H1 (cell line): ENCODE measurements around the gene TMEM174. TPM values are rescaled to one million over a fixed set of nuclear protein-coding genes. Genes with fewer than 3 reads are reported as not detected.

Experiments used
- CTCF ChIA-PET: fragments of 300-600 bp; sonication (Branson Sonifier 250); formaldehyde crosslinking; loops from one replicate; lab custom pipeline; 2021; ENCODE audit not compliant: partially characterized antibody; lab: Charles Lee
- POLR2A ChIA-PET: fragments of 300-600 bp; sonication (Branson Sonifier 250); formaldehyde crosslinking; loops from one replicate; lab custom pipeline; 2021; ENCODE audit warnings: inconsistent platforms; ENCODE audit not compliant: partially characterized antibody; lab: Charles Lee
- DNase-seq, 2 experiments: peaks; one replicate each; pipeline versions ENCODE4 v3.0.0 to v3.0.0-alpha.2; 2010 to 2022; ENCODE audit warnings: low spot score in 2 of 2, low read depth in 1 of 2, mixed read lengths in 1 of 2
- FAIRE-seq: peaks from 2 replicates; lab custom pipeline; 2011; peaks lifted over from hg19 to GRCh38; lab: Jason Lieb, UNC
- H2AFZ ChIP-seq: 2 replicates; pipeline ENCODE4 v1.8.1; 2012; ENCODE audit warnings: low read length, inconsistent platforms
- H2AK5ac ChIP-seq: 2 replicates; pipeline ENCODE4 v1.6.1; 2013; ENCODE audit warnings: low read depth, low read length
- H2BK120ac ChIP-seq: replicated peaks from 2 replicates; pipeline ENCODE3; 2013; ENCODE audit warnings: low read depth, low read length, inconsistent platforms
- H2BK12ac ChIP-seq: 2 replicates; pipeline ENCODE4 v1.6.1; 2013; ENCODE audit warnings: low read depth, low read length
- H2BK15ac ChIP-seq: 2 replicates; pipeline ENCODE4 v1.6.1; 2013; ENCODE audit warnings: low read length
- H2BK20ac ChIP-seq: 2 replicates; pipeline ENCODE4 v1.6.1; 2013; ENCODE audit warnings: low read length
- H2BK5ac ChIP-seq: 2 replicates; pipeline ENCODE4 v1.6.1; 2013; ENCODE audit warnings: low read depth, low read length
- H3K14ac ChIP-seq: 2 replicates; pipeline ENCODE4 v1.6.1; 2013; ENCODE audit warnings: inconsistent platforms; ENCODE audit not compliant: insufficient read length
- H3K18ac ChIP-seq: 2 replicates; pipeline ENCODE4 v1.6.1; 2013; ENCODE audit warnings: low read length; ENCODE audit errors: extremely low read depth
- H3K23ac ChIP-seq: 2 replicates; pipeline ENCODE4 v1.6.1; 2013; ENCODE audit warnings: inconsistent platforms; ENCODE audit not compliant: insufficient read length
- H3K23me2 ChIP-seq: 2 replicates; pipeline ENCODE4 v1.6.1; 2013; ENCODE audit warnings: low read depth, low read length
- H3K27ac ChIP-seq: 2 replicates; pipeline ENCODE4 v1.6.1; 2011; ENCODE audit warnings: low read depth, low read length, inconsistent platforms
- H3K27me3 ChIP-seq, 4 experiments: replicated peaks in 1 of 4; 1 replicate in 1 of 4; 2 replicates in 3 of 4; pipeline versions ENCODE4 v1.6.1 to v1.8.1; 2011 to 2013; ENCODE audit warnings: low read length in 3 of 4, mild to moderate bottlenecking in 3 of 4, inconsistent platforms in 2 of 4, mixed read lengths in 2 of 4, moderate library complexity in 1 of 4; ENCODE audit not compliant: control insufficient read depth in 3 of 4, insufficient read depth in 3 of 4; ENCODE audit errors: extremely low read depth in 1 of 4
- H3K36me3 ChIP-seq, 4 experiments: 2 replicates each; pipeline versions ENCODE4 v1.6.1 to v1.8.1; 2011 to 2013; ENCODE audit warnings: mild to moderate bottlenecking in 4 of 4, low read length in 3 of 4, moderate library complexity in 2 of 4, control low read depth in 1 of 4, inconsistent platforms in 1 of 4; ENCODE audit not compliant: insufficient read depth in 4 of 4, control insufficient read depth in 2 of 4
- H3K4ac ChIP-seq: replicated peaks from 2 replicates; pipeline ENCODE3; 2013; ENCODE audit warnings: low read length, low read depth, mixed read lengths, inconsistent platforms; ENCODE audit not compliant: insufficient read length
- H3K4me1 ChIP-seq, 4 experiments: replicated peaks in 1 of 4; 1 replicate in 1 of 4; 2 replicates in 3 of 4; pipeline versions ENCODE4 v1.6.1 to v1.8.1; 2011 to 2013; ENCODE audit warnings: low read length in 3 of 4, inconsistent platforms in 2 of 4, mixed read lengths in 1 of 4; ENCODE audit not compliant: insufficient read depth in 4 of 4, control insufficient read depth in 3 of 4
- H3K4me2 ChIP-seq, 2 experiments: 2 replicates each; pipeline versions ENCODE4 v1.6.1 to v1.8.1; 2011 to 2013; ENCODE audit warnings: low read depth in 2 of 2, low read length in 2 of 2, control low read depth in 1 of 2, inconsistent platforms in 1 of 2, mild to moderate bottlenecking in 1 of 2; ENCODE audit not compliant: insufficient read depth in 1 of 2
- H3K4me3 ChIP-seq, 4 experiments: fragments of 200-600, 300-600 bp in 1 of 4; sonication (generic), shearing (Covaris generic), sonication (Bioruptor Twin) in 1 of 4; 2 replicates each; pipeline versions ENCODE4 v1.5.1 to v1.8.1; 2011 to 2016; ENCODE audit warnings: low read length in 4 of 4, low read depth in 3 of 4, control low read depth in 2 of 4, inconsistent platforms in 2 of 4, mild to moderate bottlenecking in 2 of 4, mixed read lengths in 1 of 4, moderate library complexity in 1 of 4; ENCODE audit not compliant: insufficient read depth in 2 of 4; ENCODE audit errors: extremely low read depth in 1 of 4
- H3K56ac ChIP-seq: replicated peaks from 2 replicates; pipeline ENCODE3; 2013; ENCODE audit warnings: low read depth, mild to moderate bottlenecking, mixed read lengths, low read length, inconsistent platforms; ENCODE audit not compliant: insufficient read length
- H3K79me1 ChIP-seq: 2 replicates; pipeline ENCODE4 v1.6.1; 2013; ENCODE audit warnings: low read depth, low read length, control low read depth
- H3K79me2 ChIP-seq, 2 experiments: 2 replicates each; pipeline versions ENCODE4 v1.6.1 to v1.8.1; 2012 to 2013; ENCODE audit warnings: low read length in 2 of 2, mild to moderate bottlenecking in 2 of 2, inconsistent platforms in 1 of 2; ENCODE audit not compliant: insufficient read depth in 2 of 2, control insufficient read depth in 1 of 2
- H3K9ac ChIP-seq, 4 experiments: replicated peaks in 1 of 4; 1 replicate in 1 of 4; 2 replicates in 3 of 4; pipeline versions ENCODE4 v1.6.1 to v1.8.1; 2011 to 2013; ENCODE audit warnings: low read depth in 3 of 4, low read length in 3 of 4, control low read depth in 2 of 4, mild to moderate bottlenecking in 2 of 4, moderate library complexity in 2 of 4, inconsistent platforms in 1 of 4; ENCODE audit errors: extremely low read depth in 1 of 4
- H3K9me3 ChIP-seq, 2 experiments: 2 replicates each; pipeline versions ENCODE4 v1.6.1 to v1.8.1; 2012 to 2013; ENCODE audit warnings: mild to moderate bottlenecking in 2 of 2, moderate library complexity in 2 of 2, control low read depth in 1 of 2, inconsistent platforms in 1 of 2, low read depth in 1 of 2, low read length in 1 of 2, mixed read lengths in 1 of 2; ENCODE audit not compliant: insufficient read depth in 2 of 2
- H4K20me1 ChIP-seq, 2 experiments: replicated peaks in 1 of 2; 2 replicates each; pipeline versions ENCODE3 to v1.8.1; 2011 to 2013; ENCODE audit warnings: inconsistent platforms in 2 of 2, low read length in 2 of 2, mild to moderate bottlenecking in 1 of 2; ENCODE audit not compliant: insufficient read depth in 2 of 2, control insufficient read depth in 1 of 2
- H4K5ac ChIP-seq: 2 replicates; pipeline ENCODE4 v1.6.1; 2013; ENCODE audit warnings: low read length, low read depth, mixed read lengths, inconsistent platforms; ENCODE audit not compliant: insufficient read length
- H4K8ac ChIP-seq: 2 replicates; pipeline ENCODE4 v1.8.0; 2013; ENCODE audit warnings: mild to moderate bottlenecking, moderate library complexity, low read length, inconsistent platforms; ENCODE audit not compliant: insufficient read depth; ENCODE audit errors: extremely low read depth
- H4K91ac ChIP-seq: replicated peaks from 2 replicates; pipeline ENCODE3; 2013; ENCODE audit warnings: low read length, mixed read lengths, inconsistent platforms; ENCODE audit not compliant: insufficient read length
- BRCA1 ChIP-seq: IDR thresholded peaks from 2 replicates; pipeline ENCODE4 v1.6.1; 2012; ENCODE audit warnings: low read depth, low read length, improper control_type of control experiment
- KDM5A ChIP-seq: fragments of 200-600 bp; IDR thresholded peaks from 2 replicates; pipeline ENCODE4 v1.7.1; 2012; ENCODE audit warnings: mild to moderate bottlenecking, low read length, inconsistent platforms, mixed read lengths
- RAD21 ChIP-seq, 2 experiments: IDR thresholded peaks in 1 of 2; conservative IDR thresholded peaks in 1 of 2; 2 replicates each; pipeline ENCODE4 v1.6.1; 2011; ENCODE audit warnings: low read depth in 2 of 2, low read length in 2 of 2, improper control_type of control experiment in 1 of 2, inconsistent platforms in 1 of 2, mild to moderate bottlenecking in 1 of 2, moderate library complexity in 1 of 2
- SIRT6 ChIP-seq: IDR thresholded peaks from one replicate; pipeline ENCODE4 v1.7.1; 2012; ENCODE audit warnings: low read length, inconsistent platforms
- SP1 ChIP-seq: IDR thresholded peaks from 2 replicates; pipeline ENCODE4 v1.6.1; 2011; ENCODE audit warnings: low read depth, low read length
- SP4 ChIP-seq: IDR thresholded peaks from 2 replicates; pipeline ENCODE4 v1.6.1; 2012; ENCODE audit warnings: low read length, inconsistent platforms
- SRF ChIP-seq: IDR thresholded peaks from 2 replicates; pipeline ENCODE4 v1.6.1; 2011; ENCODE audit warnings: mild to moderate bottlenecking, low read depth, low read length, moderate library complexity
- SUZ12 ChIP-seq: fragments of 200-600 bp; sonication (generic); IDR thresholded peaks from 2 replicates; pipeline ENCODE4 v1.6.1; 2012; ENCODE audit warnings: mild to moderate bottlenecking, inconsistent platforms, low read length, moderate library complexity, mixed read lengths
- TAF1 ChIP-seq: IDR thresholded peaks from 2 replicates; pipeline ENCODE4 v1.6.1; 2011; ENCODE audit warnings: mild to moderate bottlenecking, low read depth, low read length
- TAF7 ChIP-seq: optimal IDR thresholded peaks from 2 replicates; pipeline ENCODE3; 2011; ENCODE audit warnings: low read depth, mild to moderate bottlenecking, inconsistent platforms, low read length, moderate library complexity, borderline replicate concordance
- TCF12 ChIP-seq: IDR thresholded peaks from 2 replicates; pipeline ENCODE4 v1.6.1; 2011; ENCODE audit warnings: low read depth, mild to moderate bottlenecking, low read length
- WGBS, 2 experiments: shearing (Covaris generic) in 1 of 2; methylation state at CpG; one replicate each; pipeline versions ENCODE4 v1.1.6 to v1.1.7; 2013 to 2015; ENCODE audit warnings: low lambda C conversion rate in 2 of 2, mixed read lengths in 2 of 2, inconsistent platforms in 1 of 2, low coverage in 1 of 2, missing lambda C conversion rate in 1 of 2; ENCODE audit not compliant: insufficient replicate concordance in 2 of 2, insufficient coverage in 1 of 2, insufficient read length in 1 of 2; ENCODE audit errors: extremely low coverage in 1 of 2, missing lambda C conversion rate in 1 of 2; 5-methylcytosine and 5-hydroxymethylcytosine counted together
- polyA plus RNA-seq, 7 experiments: library from polyadenylated mRNA; depleted of rRNA in 3 of 7; stranded (reverse) in 5 of 7; unstranded in 2 of 7; fragments of >200 nt in 5 of 7; fragments of 200-250 nt in 2 of 7; gene quantifications; 1 replicate in 5 of 7; 2 replicates in 1 of 7; 4 replicates in 1 of 7; pipeline versions ENCODE4 v1.2.1 to v1.2.3, GENCODE V29; 2011 to 2013; ENCODE audit warnings: missing spikeins in 2 of 7, mixed read lengths in 2 of 7
- total RNA-seq: library from RNA; stranded (reverse); fragmentation: NEBNext Ultra II Directional; extraction: Animal tissue kit (Norgen Biotek cat#: 25700); gene quantifications from 2 replicates; pipeline ENCODE4 v1.2.1, GENCODE V29; 2021
- TF ChIP-seq, protein P1 (sequence below): IDR thresholded peaks from 2 replicates; pipeline ENCODE4 v1.6.1; 2011; ENCODE audit warnings: low read depth, mild to moderate bottlenecking, low read length; ENCODE audit not compliant: insufficient read depth
- TF ChIP-seq, protein P2 (sequence below): IDR thresholded peaks from 2 replicates; pipeline ENCODE4 v1.6.1; 2012; ENCODE audit warnings: inconsistent platforms

TMEM174 gene
- total and polyA plus RNA-seq, 2 of the 8 experiments (the other 6 are each of a cell fraction or from before 2014, with no cell fraction given) = not detected

DNA sequence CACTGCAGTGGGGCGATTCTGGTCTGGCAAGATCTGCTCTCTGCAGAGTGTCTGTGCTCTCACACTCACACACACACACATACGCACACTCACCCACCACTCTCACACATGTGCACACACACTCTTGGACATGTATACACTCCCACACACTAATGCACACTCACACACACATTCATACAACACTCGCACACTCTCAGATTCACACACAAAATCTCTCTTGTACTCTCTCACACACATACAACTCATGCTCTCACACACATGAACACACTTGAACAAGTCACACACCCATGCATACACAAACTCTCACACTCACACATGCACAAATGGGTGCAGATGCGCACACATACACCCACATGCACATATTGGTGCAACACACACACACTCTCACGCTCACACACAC lies 31.7 kb downstream of the TMEM174 start:
- Histone ChIP-seq H4K5ac (no peak overlapping the region), H3K4me3 (no peak overlapping the region), H2BK15ac (peak overlapping the region; percentile 5; the same call in 1 of the 2 replicates), H3K9ac (no peak overlapping the region), H3K4me2 (no peak overlapping the region), H3K23me2 (peaks cover 4% of the 10 kb centered on the region; the same call in 1 of the 2 replicates), H3K23ac (no peak overlapping the region), H2BK20ac (peak overlapping the region; percentile 40; the same call in 1 of the 2 replicates), H4K91ac (no peak overlapping the region), H2BK5ac (0 out of 2 replicates have a peak overlapping the region, but pooled peaks have one; percentile 30), H3K79me1 (no peaks in the 10 kb centered on the region), H4K20me1 (peaks cover 0 to 3% of the 10 kb centered on the region in 2 experiments), H4K8ac (0 out of 2 replicates have a peak overlapping the region, but pooled peaks have one; percentile 5), H3K4ac (no peak overlapping the region), H2AK5ac (peak overlapping the region; percentile 53; the same call in 1 of the 2 replicates), H2BK120ac (no peak overlapping the region), H2AFZ (no peak overlapping the region), H3K27me3 (peaks cover 0 to 8% (median 5%) of the 10 kb centered on the region in 4 experiments; a peak in 3 of 7 replicates), H3K79me2 (no peaks in the 10 kb centered on the region), H3K14ac (no peak overlapping the region), H3K36me3 (no peaks in the 10 kb centered on the region), H3K56ac (no peak overlapping the region), H3K4me1 (peaks cover 0 to 4% (median 2%) of the 10 kb centered on the region in 4 experiments; a peak in 3 of 7 replicates), H3K27ac (no peak overlapping the region), H3K18ac (no peak overlapping the region), H2BK12ac (peak overlapping the region; percentile 68; the same call in 1 of the 2 replicates), H3K9me3 (no peaks in the 10 kb centered on the region)
- CTCF ChIA-PET = interaction anchor here (1.6 to 4.8 kb wide), 3 partner anchors 10 to 110 kb away, joined by 4 to 68 read pairs (median 9); no protein-coding TSS in a partner anchor
- FAIRE-seq (no peak), DNase-seq (peak in 1 of 2 experiments; percentile 32)
- WGBS, 2 experiments = 87 to 100% methylated on average over 1 to 5 of the region's 5 CpGs
- POLR2A ChIA-PET = interaction anchor here (1.6 kb wide), 1 partner anchor 15 kb away, joined by 5 read pairs; no protein-coding TSS in a partner anchor
- TF ChIP-seq TCF12 (no peak), SP4 (no peak), KDM5A (no peak), BRCA1 (no peak), SRF (no peak), SUZ12 (no peak), RAD21 (IDR thresholded peaks at IDR 0.05 in 1 of 2, conservative IDR thresholded peaks at IDR 0.05 in 1 of 2; ENCODE audit: low read depth in 2 of 2, low read length in 2 of 2) (no peak), TAF1 (no peak), SP1 (no peak), SIRT6 (no peak), TAF7 (no peak)
- TF ChIP-seq, protein P1, sequence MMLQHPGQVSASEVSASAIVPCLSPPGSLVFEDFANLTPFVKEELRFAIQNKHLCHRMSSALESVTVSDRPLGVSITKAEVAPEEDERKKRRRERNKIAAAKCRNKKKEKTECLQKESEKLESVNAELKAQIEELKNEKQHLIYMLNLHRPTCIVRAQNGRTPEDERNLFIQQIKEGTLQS = no peak
- TF ChIP-seq, protein P2, sequence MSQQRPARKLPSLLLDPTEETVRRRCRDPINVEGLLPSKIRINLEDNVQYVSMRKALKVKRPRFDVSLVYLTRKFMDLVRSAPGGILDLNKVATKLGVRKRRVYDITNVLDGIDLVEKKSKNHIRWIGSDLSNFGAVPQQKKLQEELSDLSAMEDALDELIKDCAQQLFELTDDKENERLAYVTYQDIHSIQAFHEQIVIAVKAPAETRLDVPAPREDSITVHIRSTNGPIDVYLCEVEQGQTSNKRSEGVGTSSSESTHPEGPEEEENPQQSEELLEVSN = no peak
